SHP77 (cell line): Measurements from ENCODE around the gene SDR42E1.

Source experiments
- DNase-seq, 2 experiments: peaks; one replicate each; lab custom pipeline; 2025; lab: John Stamatoyannopoulos, UW

Gene SDR42E1, protein sequence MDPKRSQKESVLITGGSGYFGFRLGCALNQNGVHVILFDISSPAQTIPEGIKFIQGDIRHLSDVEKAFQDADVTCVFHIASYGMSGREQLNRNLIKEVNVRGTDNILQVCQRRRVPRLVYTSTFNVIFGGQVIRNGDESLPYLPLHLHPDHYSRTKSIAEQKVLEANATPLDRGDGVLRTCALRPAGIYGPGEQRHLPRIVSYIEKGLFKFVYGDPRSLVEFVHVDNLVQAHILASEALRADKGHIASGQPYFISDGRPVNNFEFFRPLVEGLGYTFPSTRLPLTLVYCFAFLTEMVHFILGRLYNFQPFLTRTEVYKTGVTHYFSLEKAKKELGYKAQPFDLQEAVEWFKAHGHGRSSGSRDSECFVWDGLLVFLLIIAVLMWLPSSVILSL

DNA sequence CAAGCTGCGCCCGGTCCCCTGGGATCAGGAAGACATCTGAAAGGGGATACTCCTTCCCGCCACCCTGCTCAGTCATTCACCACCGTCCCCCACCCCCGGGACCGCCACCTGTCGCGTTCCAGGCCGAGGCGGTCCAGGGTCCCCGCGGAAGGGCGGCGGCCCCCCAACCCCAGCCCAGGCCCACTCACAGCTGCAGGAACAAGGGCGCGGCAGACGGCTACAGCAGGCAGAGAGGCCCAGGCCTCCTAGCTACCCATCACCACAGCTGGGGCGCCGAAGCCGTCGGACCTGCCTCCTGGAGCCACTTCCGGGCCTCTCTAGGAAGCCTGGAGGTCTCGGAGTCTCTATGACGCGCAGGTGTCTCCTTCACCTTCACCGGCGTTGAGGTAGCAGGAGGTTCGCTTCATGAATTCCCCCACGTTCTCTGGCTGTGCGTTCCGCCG is at the start of gene SDR42E1:
Gene SDR42E1, minus strand, starts transcription at position 272 of the 443 bp plus-strand sequence. CDS start 10,612 bp downstream, outside the sequence.
- DNase-seq: peak; percentile 32 to 74

DNA sequence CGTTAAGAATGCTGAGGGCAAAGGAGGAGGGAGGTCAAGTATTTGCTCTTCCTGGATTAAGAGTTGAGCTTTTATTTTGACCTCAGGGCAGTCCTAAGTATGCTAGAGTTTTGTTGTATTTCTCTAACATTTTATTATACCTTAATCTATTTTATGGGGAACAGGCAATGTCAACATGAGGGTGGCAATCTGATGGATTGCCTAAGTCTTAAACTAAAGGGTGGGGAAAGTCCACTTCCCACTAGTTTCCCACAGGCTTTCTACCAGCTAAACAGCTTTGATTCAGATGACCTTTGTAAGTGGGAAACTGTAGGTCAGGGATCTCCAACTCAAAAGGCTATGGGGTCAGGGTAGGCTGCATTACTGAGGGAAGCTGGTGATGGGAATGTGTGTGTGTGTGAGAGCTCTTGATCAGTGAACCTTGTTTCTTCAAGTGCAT is 48.7 kb upstream of the SDR42E1 start:
- no peak for DNase-seq

DNA sequence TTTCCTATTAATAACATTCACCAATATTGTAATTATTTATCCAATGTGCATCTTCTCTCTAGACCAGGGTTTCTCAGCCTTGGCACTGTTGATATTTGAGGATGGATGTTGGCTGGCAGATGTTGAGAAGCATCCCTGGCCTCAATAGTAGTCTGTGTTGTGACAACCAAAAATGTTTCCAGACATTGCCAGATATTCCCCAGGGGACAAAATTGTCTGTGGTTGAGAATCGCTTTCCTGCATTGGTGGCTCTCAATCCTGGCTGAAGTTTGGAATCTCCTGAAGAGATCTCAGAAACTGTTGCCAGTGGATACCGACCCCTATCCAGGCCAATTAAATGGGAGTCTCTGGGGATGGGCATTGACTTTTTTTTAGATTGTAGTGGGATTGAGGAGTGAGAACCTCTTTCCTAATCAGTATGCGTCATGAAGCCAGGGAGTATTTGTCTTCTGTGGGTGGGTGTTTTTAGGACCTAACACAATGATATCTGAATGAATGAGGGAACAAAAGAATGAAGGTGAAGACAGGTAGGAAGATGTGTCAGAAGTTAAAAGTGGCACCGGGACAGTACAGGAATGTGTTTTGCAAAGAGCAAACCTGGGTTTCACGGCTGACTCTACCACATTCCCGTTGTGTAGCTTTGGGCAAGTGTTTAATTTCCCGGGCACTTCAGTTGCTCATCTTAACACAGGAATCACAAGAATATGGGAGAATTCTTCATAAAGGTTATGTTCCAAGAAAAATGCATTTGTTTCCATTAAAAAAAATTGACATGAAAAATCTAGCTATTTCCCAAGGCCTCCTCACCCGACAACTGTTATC is 48.1 kb upstream of the SDR42E1 start:
- DNase-seq: no peak

DNA sequence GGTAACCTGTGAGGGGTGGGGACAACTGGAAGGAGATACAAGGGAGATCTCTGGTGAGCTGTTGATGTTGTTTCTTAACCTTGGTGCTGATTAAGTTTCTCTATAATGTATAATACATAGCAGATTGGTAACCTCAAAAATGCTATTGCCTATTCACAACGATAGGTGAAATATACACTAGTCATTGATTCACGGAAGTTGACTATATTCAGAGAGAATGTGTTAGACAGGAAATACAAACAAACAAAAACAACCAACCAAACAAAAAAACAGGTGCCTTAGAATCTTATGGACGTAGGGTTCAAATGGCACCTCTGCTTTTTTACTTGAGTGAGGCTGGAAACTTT is 45.3 kb upstream of the SDR42E1 start:
- DNase-seq: no peak

DNA sequence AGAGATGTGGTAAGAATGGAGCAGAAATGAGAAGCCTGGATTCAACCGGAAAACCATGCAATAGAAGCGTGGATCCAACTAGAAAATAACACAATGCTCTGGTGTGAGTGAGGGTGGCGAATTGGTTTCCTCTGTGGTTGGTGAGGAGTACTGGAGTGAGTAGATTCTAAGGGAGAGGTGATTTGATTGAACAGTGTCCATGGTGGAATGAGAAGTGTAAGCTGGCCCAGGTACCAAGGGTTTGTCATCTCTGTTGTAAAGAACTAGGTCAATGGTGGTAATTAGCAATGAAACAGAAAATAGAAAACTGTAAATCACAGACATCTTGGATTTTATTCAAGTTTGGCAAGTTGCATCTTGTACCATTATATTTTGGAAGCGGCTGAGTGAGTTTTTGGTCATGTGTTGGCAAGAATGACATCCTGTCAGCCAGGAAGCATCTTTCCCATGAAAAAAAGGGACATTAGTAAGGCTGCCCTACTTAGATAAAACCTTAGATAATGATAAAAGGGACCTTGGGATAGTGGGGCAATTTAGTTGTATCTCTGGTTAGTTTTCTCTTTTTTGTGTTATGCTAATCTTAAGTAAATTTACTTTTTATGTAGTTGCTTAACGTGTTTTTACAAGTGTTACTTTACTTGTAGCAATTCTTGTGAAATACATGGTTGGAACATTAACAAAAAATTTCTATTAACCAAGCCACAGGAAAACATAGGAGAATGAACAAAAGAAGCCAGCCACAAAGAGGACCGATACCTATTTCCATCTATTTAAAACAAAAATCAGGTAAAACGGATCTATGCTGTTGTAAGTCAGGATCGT is 44.7 kb upstream of the SDR42E1 start:
- no peak for DNase-seq

DNA sequence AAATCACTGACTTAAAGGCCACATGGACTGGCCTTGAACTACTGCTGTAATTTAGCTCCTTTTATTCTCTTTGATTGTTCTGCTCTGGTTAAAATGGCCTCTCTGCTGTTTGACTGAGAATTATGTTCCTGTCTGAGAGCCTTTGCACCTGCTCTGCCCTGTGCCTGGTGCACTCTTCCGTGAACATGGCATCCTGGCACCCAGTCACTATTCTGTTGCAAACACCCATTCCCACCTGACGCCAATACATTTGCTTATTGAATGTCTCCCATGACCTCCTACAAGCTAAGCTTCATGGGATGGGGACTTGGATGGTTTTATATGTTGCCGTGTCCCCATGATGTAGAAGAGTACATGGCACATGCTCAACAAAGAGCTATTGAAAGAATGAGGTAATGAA is 43.8 kb upstream of the SDR42E1 start:
- DNase-seq: no peak

DNA sequence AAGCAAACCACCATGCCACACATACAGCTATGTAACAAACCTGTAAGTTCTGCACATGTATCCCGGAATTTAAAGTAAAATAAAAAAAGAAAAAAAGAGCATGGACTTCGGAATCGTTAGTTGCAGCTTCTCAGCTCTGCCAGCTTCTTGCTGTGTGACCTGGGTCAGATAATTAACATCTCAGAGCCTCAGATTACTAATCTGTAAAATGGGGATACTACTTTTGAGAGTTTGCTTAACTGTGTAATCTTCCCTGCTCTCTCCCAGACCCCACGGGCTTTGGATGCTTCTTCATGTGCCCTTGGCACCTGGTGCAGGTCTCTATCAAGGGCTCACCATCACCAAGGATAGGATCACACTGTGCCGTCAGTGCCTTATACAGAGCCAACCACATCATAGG is 40.4 kb upstream of the SDR42E1 start:
- no peak for DNase-seq

DNA sequence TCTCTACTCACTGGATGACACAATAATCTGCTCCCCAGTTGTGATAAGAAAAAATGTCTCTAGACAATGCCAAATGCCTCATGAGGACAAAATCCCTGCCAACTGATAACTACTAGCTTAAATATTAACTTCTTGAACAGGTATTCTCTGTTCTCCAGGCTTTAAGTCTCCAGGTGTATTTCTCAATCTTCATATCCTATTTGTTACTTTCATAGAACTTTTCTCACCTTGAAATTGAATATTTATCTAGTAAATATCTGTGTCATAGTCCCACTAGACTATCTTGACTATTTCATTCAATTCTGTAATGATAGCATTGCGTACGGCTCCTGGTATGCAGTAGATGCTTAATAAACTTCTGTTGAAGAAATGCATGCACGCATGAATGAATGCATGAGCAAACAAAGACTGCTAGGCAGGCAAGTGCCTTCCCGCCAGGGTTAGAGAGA is 39.7 kb upstream of the SDR42E1 start:
- DNase-seq: no peak

DNA sequence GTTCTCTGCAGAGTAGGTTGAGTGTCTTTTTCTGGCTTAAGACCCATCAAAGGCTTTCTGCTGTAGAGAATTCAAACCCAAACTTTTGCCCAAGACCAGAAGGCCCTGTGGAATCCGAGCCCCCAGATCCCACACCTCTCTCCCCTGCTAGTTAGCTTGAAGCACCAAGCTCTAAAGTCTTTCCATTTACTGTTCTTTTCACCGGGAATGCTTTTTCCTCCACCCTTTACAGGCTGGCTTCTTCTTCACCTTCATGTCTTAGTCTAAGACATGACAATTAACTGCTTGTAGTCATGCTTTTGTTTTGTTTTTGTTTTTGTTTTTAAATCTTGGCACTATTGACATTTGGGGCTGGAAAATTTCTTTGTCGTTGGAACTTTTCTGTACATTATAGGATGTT is 39.2 kb upstream of the SDR42E1 start:
- DNase-seq: no peak

DNA sequence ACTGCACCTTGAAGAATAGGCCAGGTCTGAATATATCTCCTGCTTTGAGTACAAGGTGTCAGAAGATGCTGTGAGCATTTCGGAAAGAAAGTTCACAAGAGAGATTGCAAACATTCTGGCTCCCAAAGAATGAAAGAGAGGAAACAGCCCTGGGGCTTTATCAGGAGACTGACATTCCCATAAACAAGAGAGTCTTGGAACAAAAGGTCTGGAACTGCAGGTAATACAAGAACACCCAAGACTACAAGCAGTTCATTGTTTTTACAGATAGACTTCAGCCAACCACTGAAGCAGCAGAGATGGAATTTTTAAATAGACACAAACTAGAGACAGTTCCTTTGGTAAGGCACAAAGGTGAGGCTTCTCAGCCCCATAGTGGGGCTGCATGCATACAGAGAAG is 38.2 kb upstream of the SDR42E1 start:
- no peak for DNase-seq

DNA sequence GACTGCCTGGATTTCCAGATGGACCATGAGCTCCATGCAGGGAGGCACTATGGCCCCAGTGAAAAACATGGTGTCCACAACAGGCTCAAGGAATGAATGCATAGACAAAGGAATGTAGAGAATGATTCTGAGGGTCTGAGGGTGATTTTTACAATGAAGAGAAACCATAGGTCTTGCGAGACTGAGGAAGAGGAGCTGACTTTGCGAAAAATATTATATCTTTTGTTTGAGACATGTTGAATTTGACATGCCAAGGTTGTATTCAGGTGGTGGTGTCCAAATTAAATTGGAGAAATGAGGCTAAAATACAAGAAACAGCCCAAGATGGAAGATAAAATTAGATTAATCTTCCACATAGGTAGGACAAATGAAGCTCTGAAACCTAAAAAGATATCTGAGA is 36.5 kb upstream of the SDR42E1 start:
- no peak for DNase-seq

DNA sequence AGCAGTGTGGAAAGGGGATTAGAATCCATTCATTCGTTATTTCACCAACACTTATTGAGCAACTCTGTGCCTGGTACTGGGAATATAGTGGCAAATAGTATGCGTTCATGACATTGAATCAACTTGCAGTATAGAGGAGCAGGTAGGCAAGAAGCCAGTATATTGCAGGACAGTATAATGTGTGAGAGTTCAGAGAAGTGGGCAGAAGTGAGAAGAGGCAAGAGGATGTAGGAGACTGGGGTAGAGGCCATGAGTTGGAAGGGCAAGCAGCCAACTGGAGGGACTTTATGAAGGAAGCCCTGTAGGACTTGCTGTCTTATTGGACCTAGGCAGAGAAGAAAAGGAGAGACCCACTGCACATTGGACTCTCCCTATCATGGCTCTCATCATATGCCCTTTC is 36.1 kb upstream of the SDR42E1 start:
- no peak for DNase-seq

DNA sequence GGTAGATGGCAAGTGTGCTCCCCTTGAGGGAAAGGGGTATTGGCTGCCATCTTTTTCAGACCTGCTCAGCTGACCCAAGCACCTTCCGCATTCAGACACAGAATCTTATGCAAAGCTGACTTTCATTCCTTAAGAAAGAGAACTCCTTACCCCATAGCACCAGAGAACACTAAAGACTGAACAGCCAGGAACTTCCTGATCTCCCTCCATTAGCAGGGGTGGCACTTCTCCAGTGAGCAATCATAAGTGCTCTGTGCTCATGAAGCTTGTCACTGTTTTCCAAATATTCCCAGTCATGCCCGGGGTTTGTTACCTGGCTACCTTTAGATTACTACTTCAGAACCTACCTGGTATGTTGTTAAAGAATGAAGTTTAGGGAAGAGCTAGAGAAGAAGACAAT is 35.7 kb upstream of the SDR42E1 start:
- DNase-seq: no peak

DNA sequence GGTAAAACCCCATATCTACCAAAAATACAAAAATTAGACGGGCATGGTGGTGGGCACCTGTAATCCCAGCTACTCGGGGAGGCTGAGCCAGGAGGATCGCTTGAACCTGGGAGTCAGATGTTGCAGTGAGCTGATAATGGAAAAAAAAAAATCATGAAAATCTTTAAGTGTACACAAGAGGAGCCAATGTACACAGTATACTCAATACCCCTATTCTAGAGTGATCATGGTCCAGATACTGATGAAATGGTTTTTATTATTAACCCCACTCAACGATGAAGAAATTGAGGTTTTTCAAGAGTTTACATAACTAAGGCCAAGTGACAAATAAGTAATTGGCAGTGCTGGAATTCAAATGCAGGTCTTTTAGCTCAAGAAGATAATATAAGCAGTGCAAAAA is 35.3 kb upstream of the SDR42E1 start:
- DNase-seq: no peak

DNA sequence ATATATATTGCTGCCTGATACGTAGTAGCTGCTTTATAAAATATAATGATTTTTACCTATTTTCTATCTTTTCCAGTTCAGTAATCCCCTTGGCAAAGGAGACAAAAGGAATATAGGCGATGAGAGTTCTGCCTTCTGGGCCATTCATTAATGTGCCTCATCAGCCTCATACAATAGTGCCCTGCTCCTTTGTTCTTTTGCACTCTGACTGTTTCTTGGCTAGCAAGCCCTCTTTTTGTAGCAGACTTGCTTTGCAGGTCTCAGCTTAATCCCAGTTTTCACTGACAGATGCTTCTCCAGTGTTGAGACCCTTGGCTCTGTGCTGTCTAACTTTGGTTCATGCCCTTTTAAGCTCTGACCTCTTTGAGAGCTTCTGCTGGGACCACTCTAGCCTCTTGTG is 34.2 kb upstream of the SDR42E1 start:
- DNase-seq: no peak

DNA sequence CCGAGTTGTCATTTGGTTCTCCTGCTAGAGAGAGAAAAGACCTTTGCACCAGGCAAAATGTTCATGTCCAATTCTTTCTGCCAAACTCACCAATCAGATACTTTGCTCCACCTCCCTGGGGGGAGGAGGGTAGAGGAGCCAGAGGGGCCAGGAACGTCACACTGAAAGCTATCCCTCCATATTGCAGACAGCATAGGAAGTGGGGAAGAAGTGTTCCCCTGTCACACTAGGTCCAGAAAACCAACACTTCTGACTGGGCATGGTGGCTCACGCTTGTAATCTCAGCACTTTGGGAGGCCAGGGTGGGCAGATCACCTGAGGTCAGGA is 33.3 kb upstream of the SDR42E1 start:
- DNase-seq: no peak

DNA sequence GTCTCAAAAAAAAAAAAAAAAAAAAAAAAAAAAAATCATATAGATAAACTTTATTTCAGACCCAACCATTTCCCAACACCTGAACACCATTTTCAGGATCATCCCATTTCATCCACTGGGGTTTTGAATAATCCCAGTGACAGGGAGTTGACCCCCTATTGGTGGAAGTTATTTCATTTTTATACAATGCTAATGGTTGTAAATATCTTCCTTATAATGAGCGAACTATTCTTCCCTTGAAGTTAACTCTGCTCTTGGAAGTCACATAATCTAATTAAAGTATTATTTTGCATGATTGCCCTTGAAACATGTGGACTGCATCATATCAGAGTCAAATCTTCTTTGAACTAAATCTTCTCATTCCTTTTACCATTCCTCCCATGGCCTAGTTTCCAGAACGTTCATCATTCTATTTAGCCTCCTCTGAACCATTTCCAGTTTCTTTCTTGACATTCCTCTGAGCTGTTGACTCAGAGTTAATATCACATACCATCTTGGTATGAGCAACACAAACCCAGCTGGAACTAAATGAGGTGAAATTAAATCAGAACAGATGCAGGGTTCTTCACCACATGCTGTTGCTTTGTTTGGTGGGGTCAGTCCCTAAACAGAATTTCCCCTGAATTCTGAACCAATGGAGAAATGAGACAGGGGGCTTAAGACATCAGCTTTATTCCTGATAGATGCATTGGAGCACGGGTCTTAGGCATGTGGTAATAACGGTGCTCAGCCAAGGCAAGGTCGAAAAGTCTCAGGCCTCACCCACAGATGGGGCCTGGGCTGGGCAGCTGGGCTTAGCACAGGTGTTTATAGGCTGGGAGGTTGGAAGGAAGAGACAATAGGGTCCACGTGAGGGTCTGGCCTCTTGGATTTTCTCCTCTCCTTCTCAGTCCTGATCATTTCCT is 32.7 kb upstream of the SDR42E1 start:
- no peak for DNase-seq

DNA sequence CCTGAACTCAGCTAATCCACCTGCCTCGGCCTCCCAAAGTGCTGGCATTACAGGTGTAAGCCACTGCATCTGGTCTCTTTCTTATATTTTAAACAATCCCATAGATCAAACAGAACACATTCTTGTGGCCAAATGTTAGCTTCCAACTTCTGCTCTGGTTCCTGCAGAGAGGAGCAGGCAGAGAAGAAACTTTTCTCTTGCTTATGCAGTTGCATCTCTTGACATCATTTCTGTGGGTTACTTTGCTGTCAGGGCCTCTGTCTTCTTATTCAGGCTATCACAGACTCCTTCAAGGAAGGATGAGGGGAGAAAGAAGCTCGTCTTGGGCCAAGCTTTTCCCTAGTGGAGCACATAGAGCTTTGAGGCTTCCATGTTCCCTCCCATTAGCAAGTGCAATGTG is 31.6 kb upstream of the SDR42E1 start:
- no peak for DNase-seq

DNA sequence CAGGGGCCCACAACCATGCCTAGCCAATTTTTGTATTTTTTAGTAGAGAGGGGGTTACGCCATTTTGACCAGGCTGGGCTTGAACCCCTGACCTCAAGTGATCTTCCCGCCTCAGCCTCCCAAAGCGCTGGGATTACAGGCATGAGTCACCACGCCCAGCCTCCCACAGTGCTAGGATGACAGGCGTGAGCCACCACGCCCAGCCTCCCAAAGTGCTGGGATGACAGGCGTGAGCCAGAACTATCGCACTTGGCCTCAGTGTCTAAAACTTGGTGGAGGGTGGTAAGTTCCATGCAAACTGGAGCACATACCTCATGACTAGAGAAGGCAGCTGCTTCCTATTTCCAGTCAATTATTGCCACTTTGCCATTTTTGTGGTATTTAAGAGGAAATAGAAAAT is 30.9 kb upstream of the SDR42E1 start:
- no peak for DNase-seq

DNA sequence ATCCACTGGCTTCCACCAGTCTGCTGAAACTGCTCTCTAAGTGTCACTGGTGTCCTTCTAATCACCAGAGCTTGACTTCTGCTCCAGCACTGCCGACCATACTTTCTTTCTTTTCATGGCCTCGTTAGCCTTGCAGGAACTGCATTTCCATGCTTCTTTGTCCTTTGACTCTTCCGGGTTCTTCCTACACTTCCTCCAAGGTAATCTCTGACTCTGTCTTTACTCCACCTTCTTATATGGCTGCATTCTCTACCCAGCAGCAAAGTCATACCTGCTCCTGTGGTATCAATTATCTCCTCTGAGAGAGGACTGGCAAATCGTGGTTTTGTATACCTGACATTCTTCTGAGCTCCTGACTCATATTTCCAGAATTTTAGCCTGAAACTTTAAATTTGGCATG is 30.3 kb upstream of the SDR42E1 start:
- DNase-seq: no peak

DNA sequence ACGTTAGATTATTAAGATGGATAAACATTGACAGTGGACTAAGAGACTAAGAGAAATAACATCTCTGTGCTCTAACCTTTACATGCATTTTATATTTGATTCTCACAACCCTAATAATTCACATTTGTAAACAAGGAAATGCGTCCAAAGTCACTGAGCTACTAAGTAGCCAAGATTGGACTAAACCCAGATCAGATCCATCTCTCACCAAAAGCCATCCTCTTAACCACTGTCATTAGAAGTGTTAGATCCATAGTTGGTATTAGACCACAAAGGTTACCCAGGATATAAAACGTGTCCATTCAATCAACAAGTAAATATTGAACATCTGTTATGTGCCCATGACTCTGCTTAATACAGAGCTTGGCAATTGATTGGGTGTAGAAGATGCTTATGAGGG is 29.0 kb upstream of the SDR42E1 start:
- DNase-seq: no peak

DNA sequence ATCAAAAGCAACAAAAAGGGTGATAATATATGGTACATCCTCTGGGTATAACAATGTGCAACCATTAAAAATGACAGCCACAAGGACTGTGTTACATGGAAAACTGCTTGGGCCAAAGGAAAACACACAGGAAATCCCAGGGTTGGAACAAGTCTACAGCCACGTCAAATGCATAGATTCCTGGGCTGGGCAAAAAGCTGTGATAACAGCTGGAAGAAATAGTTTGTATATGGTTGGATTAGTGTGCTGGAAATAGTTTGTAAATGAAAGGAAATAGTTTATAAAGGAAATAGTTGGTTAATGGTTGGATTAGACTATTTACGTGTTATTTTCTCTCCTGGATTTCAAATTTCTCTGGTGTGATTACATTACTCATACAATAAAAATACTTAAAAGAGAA is 26.4 kb upstream of the SDR42E1 start:
- DNase-seq: no peak
